ENCODE measurements around the gene FILIP1.

Gene FILIP1

DNA sequence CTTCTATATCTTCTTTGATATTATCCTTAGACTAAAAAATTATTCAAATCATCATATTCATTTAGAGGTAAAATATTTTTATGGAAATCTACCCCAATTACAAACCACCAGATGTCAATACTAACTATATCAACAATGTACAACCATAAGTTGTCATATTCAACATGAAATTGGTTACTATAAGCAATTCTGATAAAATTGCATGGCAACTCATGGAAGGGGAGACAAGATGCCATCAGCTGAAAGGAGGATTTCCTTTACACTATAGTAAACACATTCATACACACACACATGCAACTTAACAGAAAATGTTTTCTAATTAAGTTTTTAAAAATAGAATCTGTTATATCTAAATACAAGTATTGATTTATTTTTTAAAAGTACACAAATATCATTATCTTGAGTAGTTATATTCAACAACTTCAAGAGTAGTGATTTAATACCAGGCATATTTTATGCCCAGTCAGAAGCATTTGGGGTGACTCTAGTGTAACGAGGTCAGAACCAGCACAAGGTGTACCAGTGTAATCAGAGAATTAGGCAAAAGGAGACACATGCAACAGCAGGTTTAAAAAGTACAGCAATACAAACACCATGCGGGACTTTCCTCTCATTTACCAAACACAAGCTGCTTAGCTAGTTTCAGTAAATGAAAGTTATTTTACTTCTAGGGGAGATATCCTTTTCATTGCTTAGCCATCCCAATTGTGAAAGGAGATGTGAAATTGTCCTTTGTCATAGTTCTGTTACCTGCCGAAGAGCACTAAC, 1.0 kb downstream of the FILIP1 start:
- no peak for DNase-seq (ENCODE audit: low read depth in 1 of 2, low spot score in 1 of 2)

GRCh38 chr6:75491291-75491690, 2.3 kb downstream of the FILIP1 start:
- no peak for DNase-seq (ENCODE audit: low read depth in 1 of 2, low spot score in 1 of 2)

- DNase-seq (ENCODE audit: low read depth in 1 of 2, low spot score in 1 of 2), result no peak
These were observed 2.9 kb downstream of the FILIP1 start for GRCh38 chr6:75490706-75491105.

DNA sequence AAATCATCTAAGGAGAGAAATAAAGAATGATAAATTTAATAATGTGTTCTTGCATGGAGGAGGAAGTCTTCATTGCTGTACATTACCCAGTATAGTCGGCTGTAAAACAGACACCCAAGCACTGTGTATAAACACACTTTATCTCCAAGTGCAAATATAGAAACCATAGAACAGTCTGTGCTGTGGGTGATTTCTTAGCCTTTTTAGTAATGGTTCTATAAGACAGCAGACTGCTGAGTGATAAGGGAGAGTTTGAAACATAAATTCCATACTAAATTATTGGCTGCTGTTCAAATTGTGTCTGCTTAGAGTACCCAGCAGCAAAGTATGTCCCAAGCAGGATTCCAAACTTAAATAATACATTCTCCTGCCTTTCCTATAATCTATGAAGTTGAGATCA, 4.6 kb downstream of the FILIP1 start:
- DNase-seq (ENCODE audit: low read depth in 1 of 2, low spot score in 1 of 2), result no peak

DNA sequence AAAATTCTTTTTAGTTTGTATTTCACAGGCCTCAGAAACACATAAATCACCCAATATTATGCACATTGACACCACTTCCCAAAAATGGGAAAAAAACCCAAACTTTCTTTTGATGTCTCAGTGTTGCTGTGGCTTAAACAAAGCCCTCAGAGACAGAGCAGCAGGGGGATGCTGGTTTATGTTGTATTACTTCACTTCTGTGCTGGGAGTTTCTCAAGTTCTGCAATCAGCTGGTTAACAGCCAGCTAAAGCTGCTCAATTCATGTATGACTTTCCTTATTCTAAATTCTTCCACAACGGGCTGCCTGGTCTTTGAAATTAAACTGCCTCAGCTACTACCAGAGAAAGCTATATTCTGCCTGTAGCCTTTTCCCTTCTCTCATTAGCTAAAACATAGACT, 5.6 kb downstream of the FILIP1 start:
- no peak for DNase-seq (ENCODE audit: low read depth in 1 of 2, low spot score in 1 of 2)

- no peak for DNase-seq (ENCODE audit: low read depth in 1 of 2, low spot score in 1 of 2)
These were observed 6.6 kb downstream of the FILIP1 start for GRCh38 chr6:75486850-75487518.

DNA sequence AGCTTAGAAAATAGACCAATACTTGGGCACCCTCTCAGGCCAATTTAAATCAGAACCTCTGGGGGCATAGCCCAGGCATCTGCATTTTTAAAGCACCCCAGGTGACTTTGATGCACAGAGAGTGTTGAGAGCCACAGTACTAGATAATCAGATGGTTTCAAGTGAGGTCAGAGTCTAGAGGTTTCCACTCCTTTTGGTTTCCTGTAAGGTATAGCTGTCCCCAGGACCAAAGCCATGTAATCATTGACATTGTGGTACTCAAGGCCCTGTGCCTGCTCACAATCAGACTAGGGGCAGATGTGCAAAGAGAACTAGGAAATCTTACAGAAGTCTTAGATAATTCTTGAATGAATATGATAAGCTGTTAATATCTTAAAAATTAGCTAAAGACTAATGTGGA, 9.1 kb downstream of the FILIP1 start:
- no peak for DNase-seq (ENCODE audit: low read depth in 1 of 2, low spot score in 1 of 2)

DNA sequence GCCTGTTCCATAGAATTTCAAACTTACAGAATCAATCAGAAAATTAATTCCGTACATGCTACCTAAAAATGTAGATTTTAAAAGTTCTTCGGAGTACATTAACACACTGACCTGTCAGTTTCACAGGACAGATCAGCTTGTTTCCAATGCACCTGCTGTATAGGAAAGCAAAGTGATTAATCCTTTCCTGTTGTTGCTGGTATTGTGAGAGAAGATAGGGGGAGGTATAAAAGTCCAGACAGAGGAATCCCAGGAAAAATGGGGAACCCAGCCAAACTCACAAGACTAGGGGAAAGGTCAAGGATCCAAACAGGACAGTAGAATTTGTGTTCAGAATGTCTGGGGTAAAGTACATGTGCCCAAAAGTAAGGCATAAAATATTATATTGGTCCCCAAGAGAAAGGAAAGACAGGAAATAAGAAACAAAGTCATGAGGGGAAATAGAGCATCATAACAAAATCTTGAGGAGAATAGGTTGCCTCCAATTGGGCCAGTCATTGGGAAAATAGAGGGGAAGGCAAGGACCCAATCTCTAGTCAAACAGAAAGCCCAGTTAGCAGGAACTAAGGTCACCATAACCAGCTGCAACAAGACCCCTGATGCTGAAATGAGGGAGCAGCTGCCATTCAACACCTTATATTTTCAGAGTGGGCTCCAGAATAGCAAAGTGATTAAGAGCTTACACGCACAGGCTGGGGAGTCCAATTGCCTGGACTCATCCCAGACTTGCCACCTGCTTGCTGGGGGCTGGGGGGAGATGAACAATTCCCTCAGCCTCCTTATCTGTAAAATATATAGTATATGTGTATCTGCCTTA, 10.3 kb downstream of the FILIP1 start:
- no peak for DNase-seq (ENCODE audit: low read depth in 1 of 2, low spot score in 1 of 2)

DNA sequence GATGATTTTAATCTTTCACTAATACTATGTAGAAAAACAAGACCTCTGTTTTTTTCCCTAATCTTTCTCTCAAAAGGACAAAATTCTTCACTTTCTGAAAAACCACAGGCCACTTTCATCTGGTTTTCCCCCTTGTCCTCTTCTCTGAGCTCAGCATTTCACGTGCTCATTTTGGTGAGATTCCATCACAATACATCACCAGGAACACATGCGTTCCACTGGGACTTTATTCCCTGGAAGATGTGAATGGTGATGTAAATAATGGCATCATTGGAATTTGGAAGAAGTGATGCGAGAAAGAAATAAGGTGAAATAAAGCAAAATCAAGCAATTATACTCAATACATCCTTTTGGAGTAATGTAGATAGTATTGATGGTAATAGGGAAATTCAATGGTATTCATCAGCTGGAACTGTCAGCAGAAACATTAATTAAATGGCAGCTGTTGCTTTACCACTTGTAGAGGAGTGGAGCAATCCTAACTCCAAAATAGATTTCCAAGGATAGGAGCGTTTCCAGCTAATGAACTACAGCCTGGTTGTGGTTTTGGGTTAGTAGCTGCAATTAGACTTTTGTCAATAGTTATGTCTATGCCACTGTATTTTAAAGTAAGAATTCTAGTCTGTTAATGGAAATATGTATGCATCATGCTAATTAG, 11.5 kb downstream of the FILIP1 start:
- DNase-seq (ENCODE audit: low read depth in 1 of 2, low spot score in 1 of 2), result no peak

- DNase-seq (ENCODE audit: low read depth in 1 of 2, low spot score in 1 of 2), result no peak
These were observed 12.2 kb downstream of the FILIP1 start for GRCh38 chr6:75481394-75481793.

DNA sequence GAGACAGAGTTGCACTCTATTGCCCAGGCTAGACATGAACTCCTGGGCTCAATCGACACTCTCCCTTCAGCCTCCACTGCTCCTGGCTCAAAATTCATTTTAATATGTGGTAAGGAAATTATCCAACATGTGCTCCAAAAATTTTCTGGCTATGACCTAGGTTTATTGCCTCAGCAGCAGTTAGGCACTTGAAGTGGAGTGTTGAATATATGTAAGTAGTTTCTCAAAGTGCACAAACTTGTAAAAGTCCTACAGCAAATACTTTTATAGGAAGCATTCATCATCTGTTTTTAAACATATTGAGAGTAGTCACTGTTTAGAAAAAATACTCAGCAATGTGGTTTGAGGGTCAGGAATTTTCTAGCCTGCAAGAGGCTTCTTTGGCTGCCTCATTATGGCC, 13.2 kb downstream of the FILIP1 start:
- no peak for DNase-seq (ENCODE audit: low read depth in 1 of 2, low spot score in 1 of 2)

- DNase-seq (ENCODE audit: low read depth in 1 of 2, low spot score in 1 of 2), result no peak
These were observed 13.9 kb downstream of the FILIP1 start for GRCh38 chr6:75479712-75480111.

- no peak for DNase-seq (ENCODE audit: low read depth in 1 of 2, low spot score in 1 of 2)
These were observed 14.7 kb downstream of the FILIP1 start for GRCh38 chr6:75478929-75479328.

GRCh38 chr6:75472885-75473284, 20.7 kb downstream of the FILIP1 start:
- DNase-seq (ENCODE audit: low read depth in 1 of 2, low spot score in 1 of 2), result no peak

DNA sequence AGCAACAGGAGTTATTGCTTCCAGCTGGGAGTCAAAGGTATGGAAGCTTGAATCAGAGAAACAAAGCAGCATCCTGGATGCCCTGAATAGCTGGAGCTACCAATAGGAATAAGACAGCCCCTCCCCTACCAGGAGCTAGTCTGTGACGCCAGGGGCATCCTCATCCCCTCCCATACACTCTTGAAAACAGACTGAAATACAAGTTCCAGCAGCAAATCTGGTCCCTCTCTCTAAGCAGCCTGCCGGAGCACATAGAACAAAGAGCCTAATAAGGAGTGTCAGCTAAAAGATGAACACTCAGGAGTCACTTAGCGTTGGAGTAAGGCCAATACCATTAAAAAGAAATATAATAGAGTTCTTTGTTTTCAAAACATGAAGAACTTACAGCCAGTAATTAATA, 25.6 kb downstream of the FILIP1 start:
- no peak for DNase-seq (ENCODE audit: low read depth in 1 of 2, low spot score in 1 of 2)

DNA sequence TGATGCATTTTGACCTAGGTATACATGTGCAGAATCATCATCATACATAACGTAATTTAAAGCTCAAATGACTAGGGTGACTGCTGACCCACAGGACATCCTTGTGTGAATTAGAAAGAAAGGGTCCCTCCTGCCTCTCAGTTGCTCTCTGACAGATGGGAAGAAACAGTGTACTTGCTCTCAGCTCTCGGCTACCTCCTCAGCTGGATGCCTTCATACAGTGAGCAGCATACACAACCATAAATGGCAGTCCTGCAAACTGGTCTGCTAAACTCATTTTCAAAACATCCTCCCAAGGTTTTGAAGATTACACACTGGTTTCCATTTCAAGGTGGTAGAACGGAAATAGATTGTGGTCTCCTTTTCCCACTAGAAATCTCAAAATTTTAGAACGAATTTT, 26.3 kb downstream of the FILIP1 start:
- no peak for DNase-seq (ENCODE audit: low read depth in 1 of 2, low spot score in 1 of 2)

GRCh38 chr6:75466636-75467035, 27.0 kb downstream of the FILIP1 start:
- no peak for DNase-seq (ENCODE audit: low read depth in 1 of 2, low spot score in 1 of 2)

DNA sequence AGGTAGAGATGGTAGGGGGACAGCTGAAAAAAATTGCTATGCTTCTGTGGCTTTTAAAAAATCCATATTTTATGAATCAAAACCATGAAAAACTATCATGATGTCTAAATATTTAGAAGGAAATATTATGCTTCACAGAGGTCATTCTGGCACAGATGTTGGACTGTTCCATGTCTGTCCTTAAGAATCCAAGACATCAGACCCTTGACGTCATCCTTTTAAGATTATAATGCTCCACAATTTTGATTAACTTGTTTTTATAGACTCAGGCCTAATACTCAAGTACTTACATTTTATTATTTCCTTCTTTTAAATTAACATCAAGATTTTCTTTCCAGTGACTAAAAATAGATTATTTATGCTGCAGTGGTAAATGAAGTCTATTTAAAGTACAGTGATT, 29.7 kb downstream of the FILIP1 start:
- DNase-seq (ENCODE audit: low read depth in 1 of 2, low spot score in 1 of 2), result no peak

DNA sequence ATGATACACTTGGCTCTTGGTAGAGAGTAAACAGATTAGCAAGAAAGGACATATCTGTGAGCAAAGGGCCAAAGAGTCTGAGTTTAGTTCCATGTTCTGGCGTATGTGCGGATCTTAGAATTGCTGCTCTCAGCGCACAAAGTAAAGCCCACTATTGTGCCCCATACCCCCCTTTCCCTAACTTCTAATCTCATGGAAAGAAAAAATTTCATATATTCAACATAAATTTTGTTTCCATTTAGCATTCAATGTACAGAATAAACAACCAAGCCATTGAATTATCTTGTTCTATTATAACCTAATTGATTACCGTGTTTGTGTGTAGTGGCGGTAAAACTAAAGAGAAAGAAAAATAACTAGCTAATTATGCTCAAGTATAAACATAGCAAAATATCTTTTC, 30.5 kb downstream of the FILIP1 start:
- DNase-seq (ENCODE audit: low read depth in 1 of 2, low spot score in 1 of 2), result no peak

- no peak for DNase-seq (ENCODE audit: low read depth in 1 of 2, low spot score in 1 of 2)
These were observed 32.9 kb downstream of the FILIP1 start for GRCh38 chr6:75460681-75461080.

DNA sequence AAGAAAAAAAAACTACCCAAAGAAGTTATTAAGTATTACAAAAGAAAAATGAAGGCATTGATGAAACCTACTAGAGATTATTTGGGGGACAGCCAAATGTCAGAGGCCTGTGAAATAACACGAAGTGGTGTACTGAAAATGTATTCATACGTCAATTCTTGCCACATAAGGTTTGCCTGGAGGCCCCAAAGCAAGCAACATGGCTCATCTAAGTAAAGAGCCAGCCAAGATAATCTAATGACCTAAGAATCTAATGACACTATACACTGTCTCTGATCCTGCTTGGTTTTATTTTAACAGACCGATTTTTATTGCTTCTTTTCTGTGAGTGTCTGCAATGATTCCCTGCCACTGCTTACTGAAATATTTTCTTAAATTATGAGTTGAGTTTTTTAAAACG, 34.7 kb downstream of the FILIP1 start:
- DNase-seq (ENCODE audit: low read depth in 1 of 2, low spot score in 1 of 2), result no peak

GRCh38 chr6:75450903-75451302, 42.7 kb downstream of the FILIP1 start:
- DNase-seq (ENCODE audit: low read depth in 1 of 2, low spot score in 1 of 2), result no peak

All from activated T-helper 1 cell treated with anti-CD3 and anti-CD28 coated beads, Interleukin-2, amount 50 U/mL, for 16 hours (primary cell).